Gastrocnemius medialis (tissue), 4 donors: ENCODE results near the gene USP5. TPM values are rescaled to one million over a fixed set of nuclear protein-coding genes. Genes with fewer than 3 reads are reported as not detected.
A peak's percentile ranks its signal among the peaks of the same experiment; 100 is the strongest.

Experiments
- ATAC-seq, 2 donors: fragments of 150-250 bp; one replicate each; pipeline ENCODE4 v1.9.1; 2016
- DNase-seq, 2 donors: peaks; one replicate each; pipeline ENCODE4 v3.0.0-alpha.2; 2019
- H3K27ac ChIP-seq, 4 donors: fragments of 200-600 bp; sonication (generic); 1 replicate in 1 of 4; 2 replicates in 3 of 4; pipeline ENCODE4 v1.5.1; 2016 to 2018; ENCODE audit warnings: mild to moderate bottlenecking in 2 of 4, moderate library complexity in 1 of 4
- H3K27me3 ChIP-seq, 3 donors: fragments of 200-600 bp; sonication (generic) in 2 of 3; 1 replicate in 1 of 3; 2 replicates in 2 of 3; pipeline versions ENCODE4 v1.5.1 to v1.6.0; 2016 to 2019; ENCODE audit warnings: mild to moderate bottlenecking in 1 of 3, moderate library complexity in 1 of 3
- H3K36me3 ChIP-seq, 2 donors: fragments of 200-600 bp; sonication (generic) in 1 of 2; one replicate each; pipeline ENCODE4 v1.5.1; 2017 to 2018
- H3K4me1 ChIP-seq, 2 donors: fragments of 200-600 bp; sonication (generic) in 1 of 2; one replicate each; pipeline ENCODE4 v1.5.1; 2016 to 2017; ENCODE audit warnings: mild to moderate bottlenecking in 2 of 2
- H3K4me3 ChIP-seq, 4 donors: fragments of 200-600 bp; sonication (generic) in 3 of 4; 1 replicate in 1 of 4; 2 replicates in 3 of 4; pipeline ENCODE4 v1.5.1; 2016 to 2019; ENCODE audit warnings: mild to moderate bottlenecking in 2 of 4
- H3K9me3 ChIP-seq, 3 donors: fragments of 200-600 bp; sonication (generic) in 2 of 3; 1 replicate in 1 of 3; 2 replicates in 2 of 3; pipeline ENCODE4 v1.5.1; 2016 to 2019
- CTCF ChIP-seq, 5 experiments: fragments of 450-650 bp in 3 of 5; fragments of 200-600 bp in 2 of 5; sonication (generic) in 2 of 5; IDR thresholded peaks in 4 of 5; conservative IDR thresholded peaks in 1 of 5; 1 replicate in 4 of 5; 2 replicates in 1 of 5; pipeline ENCODE4 v1.5.1; 2016 to 2019; ENCODE audit warnings: antibody characterized with exemption in 5 of 5, mild to moderate bottlenecking in 3 of 5, moderate library complexity in 3 of 5
- POLR2A ChIP-seq, 2 donors: fragments of 450-650 bp; IDR thresholded peaks; one replicate each; pipeline ENCODE4 v1.6.1; 2017; ENCODE audit warnings: antibody characterized with exemption in 2 of 2, mild to moderate bottlenecking in 2 of 2, moderate library complexity in 2 of 2
- in situ Hi-C, 4 donors: fragments of 200-750 bp; cut with MboI; loops; one replicate each; pipeline versions ENCODE4 v1.15.0 to v1.8.0; 2017; ENCODE audit warnings: low sequenced_read_pairs in 4 of 4
- intact Hi-C: fragments of 100-400 bp; cut with DNase I; formaldehyde crosslinking; loops from one replicate; pipeline ENCODE4 v1.15.1; 2023; ENCODE audit warnings: low total_unique reads
- total RNA-seq, 4 donors: library from RNA; depleted of rRNA; stranded (reverse); fragments of >200 nt; gene quantifications; one replicate each; pipeline versions ENCODE4 v1.1.0 to v1.2.3, GENCODE V29; 2016

USP5 gene
- total RNA-seq, 4 donors from 2014 or later: 66.4 to 120 (median 74.1) TPM

GRCh38 chr12:6825398-6826124 lies 26.4 kb upstream of the USP5 start:
- peak; percentile 63 to 75 for ATAC-seq
- in situ Hi-C loops (no loop called here), intact Hi-C loops (loop anchor here (1.0 to 5.0 kb wide), 4 partner anchors 47 to 208 kb away; partner anchors contain the start of gene MLF2)
- Histone ChIP-seq H3K9me3 (no peaks in the 10 kb centered on the region), H3K27me3 (peaks cover 31 to 78% (median 53%) of the 10 kb centered on the region in 3 donors), H3K27ac (no peak overlapping the region), H3K4me3 (no peak overlapping the region), H3K36me3 (no peaks in the 10 kb centered on the region), H3K4me1 (peaks cover 3 to 11% of the 10 kb centered on the region in 2 donors)
- DNase-seq: peak; percentile 48 to 69
- no peak for TF ChIP-seq POLR2A (IDR thresholded peaks at IDR 0.05)
- peak; percentile 62 to 85 (median 80) for TF ChIP-seq CTCF (IDR thresholded peaks at IDR 0.05 in 4 of 5, conservative IDR thresholded peaks at IDR 0.05 in 1 of 5)

GRCh38 chr12:6826125-6826733 lies 25.7 kb upstream of the USP5 start:
- peaks cover 3 to 11% of the 10 kb centered on the region in 2 donors for H3K4me1 ChIP-seq
- intact Hi-C loops (loop anchor here (2.0 to 5.0 kb wide), 3 partner anchors 47 to 89 kb away; partner anchors contain the start of gene MLF2), in situ Hi-C loops (no loop called here)
- ATAC-seq (no peak), DNase-seq (no peak)
- H3K9me3 ChIP-seq: no peaks in the 10 kb centered on the region
- TF ChIP-seq POLR2A (IDR thresholded peaks at IDR 0.05): no peak
- TF ChIP-seq CTCF (IDR thresholded peaks at IDR 0.05 in 4 of 5, conservative IDR thresholded peaks at IDR 0.05 in 1 of 5): no peak
- peaks cover 31 to 78% (median 53%) of the 10 kb centered on the region in 3 donors for H3K27me3 ChIP-seq
- no peaks in the 10 kb centered on the region for H3K36me3 ChIP-seq
- no peak overlapping the region for H3K4me3 ChIP-seq
- no peak overlapping the region for H3K27ac ChIP-seq

- Histone ChIP-seq H3K4me1 (peaks cover 3 to 11% of the 10 kb centered on the region in 2 donors), H3K36me3 (no peaks in the 10 kb centered on the region), H3K27ac (peak overlapping the region; percentile 37 to 45 (median 38)), H3K9me3 (no peaks in the 10 kb centered on the region), H3K4me3 (no peak overlapping the region), H3K27me3 (peaks cover 30 to 72% (median 52%) of the 10 kb centered on the region in 3 donors)
- DNase-seq (no peak), ATAC-seq (no peak)
- no peak for TF ChIP-seq CTCF (IDR thresholded peaks at IDR 0.05 in 4 of 5, conservative IDR thresholded peaks at IDR 0.05 in 1 of 5)
- no peak for TF ChIP-seq POLR2A (IDR thresholded peaks at IDR 0.05)
- intact Hi-C loops (loop anchor here (2.0 to 5.0 kb wide), 3 partner anchors 48 to 90 kb away; partner anchors contain the start of gene MLF2), in situ Hi-C loops (no loop called here)
These were observed 25.1 kb upstream of the USP5 start for GRCh38 chr12:6826734-6827436.

GRCh38 chr12:6827437-6827911 lies 24.5 kb upstream of the USP5 start:
- Histone ChIP-seq H3K27me3 (peaks cover 26 to 66% (median 46%) of the 10 kb centered on the region in 3 donors), H3K9me3 (no peaks in the 10 kb centered on the region), H3K4me3 (no peak overlapping the region), H3K36me3 (no peaks in the 10 kb centered on the region), H3K4me1 (peaks cover 3 to 11% of the 10 kb centered on the region in 2 donors), H3K27ac (peak overlapping the region; percentile 37 to 45 (median 38))
- no peak for TF ChIP-seq POLR2A (IDR thresholded peaks at IDR 0.05)
- peak; percentile 47 to 54 for ATAC-seq
- in situ Hi-C loops (no loop called here), intact Hi-C loops (loop anchor here (2.0 to 5.0 kb wide), 3 partner anchors 49 to 90 kb away; partner anchors contain the start of gene MLF2)
- DNase-seq: peak; percentile 50 to 67
